OCI-LY3 (cell line): ENCODE results near the gene GTSE1.

Source experiments
- H2AFZ ChIP-seq: fragments of 200-600, 300-600 bp; shearing (Covaris generic); 2 replicates; pipeline ENCODE4 v1.6.0; 2014; ENCODE audit warnings: antibody characterized with exemption, low read depth, low read length
- H3K27ac ChIP-seq: fragments of 200-600, 300-600 bp; sonication (generic); 2 replicates; pipeline ENCODE4 v1.5.1; 2014; ENCODE audit warnings: mild to moderate bottlenecking, low read length, moderate library complexity, mixed read lengths
- H3K27me3 ChIP-seq: fragments of 200-600, 300-600 bp; sonication (generic); 2 replicates; pipeline ENCODE4 v1.6.1; 2014; ENCODE audit warnings: low read depth, low read length, mixed read lengths
- H3K36me3 ChIP-seq: fragments of 200-600, 300-600 bp; sonication (generic); replicated peaks from 2 replicates; pipeline ENCODE3; 2014; ENCODE audit warnings: low read depth, low read length, mixed read lengths
- H3K4me1 ChIP-seq: fragments of 300-600, 200-600 bp; sonication (generic); 2 replicates; pipeline ENCODE4 v1.6.1; 2014; ENCODE audit warnings: low read length, mixed read lengths
- H3K4me2 ChIP-seq: fragments of 200-600, 300-600 bp; sonication (generic); 2 replicates; pipeline ENCODE4 v1.6.1; 2014; ENCODE audit warnings: low read length, mixed read lengths
- H3K4me3 ChIP-seq: fragments of 300-600, 200-600 bp; sonication (generic); 2 replicates; pipeline ENCODE4 v1.5.1; 2014; ENCODE audit warnings: antibody characterized with exemption, mild to moderate bottlenecking, low read length, moderate library complexity
- H3K79me2 ChIP-seq: fragments of 300-600, 200-600 bp; shearing (Covaris generic); 2 replicates; pipeline ENCODE4 v1.6.1; 2014; ENCODE audit warnings: mild to moderate bottlenecking, low read length, mixed read lengths
- H3K9ac ChIP-seq: fragments of 300-600, 200-600 bp; shearing (Covaris generic); 2 replicates; pipeline ENCODE4 v1.6.0; 2014; ENCODE audit warnings: mild to moderate bottlenecking, low read length, moderate library complexity
- H3K9me3 ChIP-seq: fragments of 200-600, 300-600 bp; shearing (Covaris generic); 2 replicates; pipeline ENCODE4 v1.6.1; 2014; ENCODE audit warnings: low read length, mixed read lengths; ENCODE audit not compliant: insufficient read depth
- H4K20me1 ChIP-seq: fragments of 200-600, 300-600 bp; sonication (generic); 2 replicates; pipeline ENCODE4 v1.6.1; 2016; ENCODE audit warnings: low read length, mixed read lengths; ENCODE audit not compliant: insufficient read depth
- CTCF ChIP-seq: fragments of 200-600, 300-600 bp; sonication (generic); IDR thresholded peaks from 2 replicates; pipeline ENCODE4 v1.5.1; 2014; ENCODE audit warnings: antibody characterized with exemption, low read length, low read depth
- EZH2phosphoT487 ChIP-seq: fragments of 200-600 bp; shearing (Covaris generic); IDR thresholded peaks from 2 replicates; pipeline ENCODE4 v1.6.1; 2018; ENCODE audit warnings: antibody characterized with exemption, mixed run types, low read depth

Gene GTSE1

GRCh38 chr22:46250783-46251125 is 45.9 kb upstream of the GTSE1 start:
- Histone ChIP-seq H3K79me2 (peaks cover 17% of the 10 kb centered on the region), H3K27ac (no peak overlapping the region), H2AFZ (peak overlapping the region; percentile 86; the same call in 1 of the 2 replicates), H3K36me3 (peaks cover 3% of the 10 kb centered on the region), H3K4me3 (peak overlapping the region; percentile 89), H3K9me3 (no peaks in the 10 kb centered on the region), H4K20me1 (no peaks in the 10 kb centered on the region), H3K9ac (peak overlapping the region; percentile 86), H3K4me1 (peaks cover 12% of the 10 kb centered on the region), H3K27me3 (no peaks in the 10 kb centered on the region), H3K4me2 (peak overlapping the region; percentile 96)
- TF ChIP-seq CTCF (no peak), EZH2phosphoT487 (no peak)

- Histone ChIP-seq H3K4me1 (peaks cover 12% of the 10 kb centered on the region), H2AFZ (no peak overlapping the region), H3K79me2 (peaks cover 17% of the 10 kb centered on the region), H3K9ac (no peak overlapping the region), H3K36me3 (peaks cover 3% of the 10 kb centered on the region), H3K27me3 (no peaks in the 10 kb centered on the region), H3K27ac (no peak overlapping the region), H4K20me1 (no peaks in the 10 kb centered on the region), H3K9me3 (no peaks in the 10 kb centered on the region), H3K4me2 (peak overlapping the region; percentile 96; the same call in 1 of the 2 replicates), H3K4me3 (peak overlapping the region; percentile 89; the same call in 1 of the 2 replicates)
- TF ChIP-seq CTCF (no peak), EZH2phosphoT487 (no peak)
Observed at GRCh38 chr22:46251266-46251665, 45.4 kb upstream of the GTSE1 start.

- no peaks in the 10 kb centered on the region for H4K20me1 ChIP-seq
- H3K27me3 ChIP-seq = no peaks in the 10 kb centered on the region
- H2AFZ ChIP-seq = no peak overlapping the region
- TF ChIP-seq CTCF (no peak), EZH2phosphoT487 (no peak)
- no peak overlapping the region for H3K27ac ChIP-seq
- no peak overlapping the region for H3K9ac ChIP-seq
- H3K36me3 ChIP-seq = peaks cover 3% of the 10 kb centered on the region
- no peaks in the 10 kb centered on the region for H3K9me3 ChIP-seq
- no peak overlapping the region for H3K4me3 ChIP-seq
- H3K79me2 ChIP-seq = peaks cover 17% of the 10 kb centered on the region
- H3K4me1 ChIP-seq = peaks cover 12% of the 10 kb centered on the region
- no peak overlapping the region for H3K4me2 ChIP-seq
Observed at GRCh38 chr22:46251816-46252380, 44.8 kb upstream of the GTSE1 start.

- Histone ChIP-seq H3K9ac (no peak overlapping the region), H3K9me3 (no peaks in the 10 kb centered on the region), H3K79me2 (no peaks in the 10 kb centered on the region), H3K4me3 (no peak overlapping the region), H3K27me3 (peaks cover 34% of the 10 kb centered on the region), H3K4me2 (no peak overlapping the region), H3K4me1 (no peaks in the 10 kb centered on the region), H4K20me1 (no peaks in the 10 kb centered on the region), H3K36me3 (no peaks in the 10 kb centered on the region), H3K27ac (no peak overlapping the region), H2AFZ (no peak overlapping the region)
- TF ChIP-seq EZH2phosphoT487 (no peak), CTCF (no peak)
Observed at GRCh38 chr22:46256358-46256958, 40.2 kb upstream of the GTSE1 start.
